K562 (cell line): ENCODE results near the gene NSUN6. TPM values are rescaled to one million over a fixed set of nuclear protein-coding genes. Genes with fewer than 3 reads are reported as not detected.

Source experiments
- ADNP ChIP-seq: fragments of 200-800 bp; sonication (Bioruptor generic); IDR thresholded peaks from 2 replicates; pipeline ENCODE4 v1.6.1; 2016; ENCODE audit warnings: missing genetic modification characterization, missing compliant biosample characterization
- GATA2 ChIP-seq: sonication (generic); formaldehyde crosslinking; IDR thresholded peaks from 2 replicates; pipeline ENCODE4 v1.4.0; 2020; ENCODE audit warnings: mild to moderate bottlenecking, missing genetic modification reagents
- GATAD2B ChIP-seq: fragments of 450-650 bp; IDR thresholded peaks from 2 replicates; pipeline ENCODE4 v1.6.1; 2017; ENCODE audit warnings: mild to moderate bottlenecking, borderline replicate concordance
- HSF4 ChIP-seq: fragments of 250-450 bp; sonication (Bioruptor Pico); IDR thresholded peaks from 2 replicates; pipeline ENCODE4 v2.1.2; 2022; ENCODE audit warnings: mild to moderate bottlenecking, moderate library complexity, borderline replicate concordance
- NCOA1 ChIP-seq: fragments of 450-650 bp; IDR thresholded peaks from 2 replicates; pipeline ENCODE4 v1.6.1; 2016; ENCODE audit warnings: low read depth
- NELFE ChIP-seq: IDR thresholded peaks from 2 replicates; pipeline ENCODE4 v1.6.1; 2011; ENCODE audit warnings: mild to moderate bottlenecking; ENCODE audit not compliant: insufficient read depth, insufficient read length
- SLC30A9 ChIP-seq: fragments of 250-450 bp; sonication (Bioruptor Pico); IDR thresholded peaks from 2 replicates; pipeline ENCODE4 v1.8.0; 2022; ENCODE audit warnings: mild to moderate bottlenecking, moderate library complexity
- YY1 ChIP-seq, 3 experiments: IDR thresholded peaks; 2 replicates each; pipeline ENCODE4 v1.6.1; 2011; ENCODE audit warnings: low read length in 2 of 3, mild to moderate bottlenecking in 2 of 3, moderate library complexity in 2 of 3, borderline replicate concordance in 1 of 3, control low read depth in 1 of 3, low read depth in 1 of 3; ENCODE audit not compliant: insufficient read depth in 3 of 3, insufficient replicate concordance in 2 of 3, control insufficient read depth in 1 of 3, insufficient read length in 1 of 3; ENCODE audit errors: extremely low read depth in 1 of 3
- ZNF785 ChIP-seq: fragments of 250-450 bp; sonication (Bioruptor Pico); IDR thresholded peaks from 2 replicates; pipeline ENCODE4 v1.4.0; 2020; ENCODE audit warnings: mild to moderate bottlenecking
- polyA plus RNA-seq, 8 experiments: library from polyadenylated mRNA; depleted of rRNA in 4 of 8; stranded (reverse) in 5 of 8; unstranded in 3 of 8; fragments of >200 nt; fragmentation: Nextera tagmentation in 2 of 8; fragmentation: Illumina TruSeq in 1 of 8; extraction: Ambion mirVana in 2 of 8; extraction: Trizol in 1 of 8; gene quantifications; 2 replicates each; pipeline versions ENCODE4 v1.2.1 to v1.2.3, GENCODE V29; 2011 to 2014; ENCODE audit warnings: inconsistent platforms in 1 of 8, missing spikeins in 1 of 8
- total RNA-seq, 7 experiments: library from RNA; depleted of rRNA in 6 of 7; stranded (reverse); fragments of >200 nt in 6 of 7; fragmentation: Illumina TruSeq in 2 of 7; extraction: Trizol in 2 of 7; gene quantifications; 2 replicates each; pipeline versions ENCODE4 v1.2.1 to v1.2.3, GENCODE V29; 2011 to 2021; ENCODE audit warnings: low replicate concordance in 1 of 7
- TF ChIP-seq, protein P1 (sequence below): fragments of 250-450 bp; sonication (Bioruptor Pico); IDR thresholded peaks from 2 replicates; pipeline ENCODE4 v1.5.0; 2020; ENCODE audit warnings: mild to moderate bottlenecking
- TF ChIP-seq, protein P2 (sequence below), 3 experiments: fragments of 200-800 bp in 1 of 3; fragments of 250-450 bp in 1 of 3; fragments of 450-650 bp in 1 of 3; sonication (Bioruptor Pico) in 1 of 3; sonication (Bioruptor generic) in 1 of 3; formaldehyde crosslinking in 1 of 3; IDR thresholded peaks; 2 replicates each; pipeline versions ENCODE4 v1.6.1 to v1.8.0; 2016 to 2022; ENCODE audit warnings: mild to moderate bottlenecking in 2 of 3, missing genetic modification characterization in 2 of 3, missing compliant biosample characterization in 1 of 3, moderate library complexity in 1 of 3
- TF ChIP-seq, protein P3 (sequence below): fragments of 450-650 bp; IDR thresholded peaks from 2 replicates; pipeline ENCODE4 v1.6.1; 2014; ENCODE audit warnings: low read depth, mild to moderate bottlenecking, moderate library complexity, borderline replicate concordance
- TF ChIP-seq, protein P4 (sequence below): sonication (generic); formaldehyde crosslinking; IDR thresholded peaks from 2 replicates; pipeline ENCODE4 v1.8.0; 2023; ENCODE audit warnings: missing genetic modification reagents, mild to moderate bottlenecking, borderline replicate concordance

The NSUN6 gene
- total and polyA plus RNA-seq, 9 of the 15 experiments (the other 6 are each of a cell fraction or from before 2014, with no cell fraction given) = 12.5 to 33.1 (median 24.2) TPM

DNA sequence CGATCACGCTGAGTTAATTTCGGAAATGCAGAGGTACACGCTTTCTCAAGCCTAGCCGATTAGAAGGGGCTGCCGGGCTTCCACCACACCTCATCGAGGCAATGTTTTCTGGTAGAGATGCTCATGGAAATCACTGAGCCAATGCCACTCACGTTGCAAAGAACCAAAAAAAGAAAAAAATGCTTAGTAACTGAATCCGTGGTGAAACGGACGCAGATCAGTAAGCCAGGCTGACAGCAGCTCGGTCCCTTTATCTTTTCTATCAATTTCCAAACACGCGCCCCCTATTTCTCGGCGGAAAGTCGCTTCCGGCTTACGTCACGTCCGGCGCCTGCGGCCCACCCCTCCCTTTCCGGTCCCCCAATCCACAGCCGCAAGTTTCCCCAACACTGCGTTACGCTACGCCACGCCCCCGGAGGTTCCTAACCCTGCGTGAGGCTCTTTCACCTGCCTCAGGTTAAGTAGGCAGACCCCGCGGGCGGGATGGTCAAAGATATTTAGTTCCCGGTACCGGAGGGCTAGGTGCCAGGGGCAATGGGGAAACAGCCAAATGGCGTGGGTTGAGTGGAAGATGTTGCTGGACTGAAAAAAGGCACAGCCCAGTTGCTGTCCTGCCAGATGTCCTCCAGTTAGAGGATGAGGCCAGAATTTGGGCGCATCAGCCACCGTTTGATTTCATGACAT is at the start of gene NSUN6 (continued):
- TF ChIP-seq, protein P1, sequence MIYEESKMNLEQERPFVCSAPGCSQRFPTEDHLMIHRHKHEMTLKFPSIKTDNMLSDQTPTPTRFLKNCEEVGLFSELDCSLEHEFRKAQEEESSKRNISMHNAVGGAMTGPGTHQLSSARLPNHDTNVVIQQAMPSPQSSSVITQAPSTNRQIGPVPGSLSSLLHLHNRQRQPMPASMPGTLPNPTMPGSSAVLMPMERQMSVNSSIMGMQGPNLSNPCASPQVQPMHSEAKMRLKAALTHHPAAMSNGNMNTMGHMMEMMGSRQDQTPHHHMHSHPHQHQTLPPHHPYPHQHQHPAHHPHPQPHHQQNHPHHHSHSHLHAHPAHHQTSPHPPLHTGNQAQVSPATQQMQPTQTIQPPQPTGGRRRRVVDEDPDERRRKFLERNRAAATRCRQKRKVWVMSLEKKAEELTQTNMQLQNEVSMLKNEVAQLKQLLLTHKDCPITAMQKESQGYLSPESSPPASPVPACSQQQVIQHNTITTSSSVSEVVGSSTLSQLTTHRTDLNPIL (CRISPR knock-in tag) = no peak
- TF ChIP-seq NCOA1 (peak; percentile 59; the same call in 1 of the 2 replicates), GATA2 (CRISPR knock-in tag) (peak; percentile 97), ADNP (tag) (no peak), SLC30A9 (no peak), HSF4 (no peak), GATAD2B (no peak), NELFE (no peak), YY1 (IDR thresholded peaks at IDR 0.05; ENCODE audit: borderline replicate concordance in 1 of 3, control insufficient read depth in 1 of 3, extremely low read depth in 1 of 3, insufficient read depth in 3 of 3, insufficient read length in 1 of 3, insufficient replicate concordance in 2 of 3, low read depth in 1 of 3, low read length in 2 of 3) (peak in 2 of 3 experiments; percentile 39 to 44), ZNF785 (CRISPR knock-in tag) (no peak)
- TF ChIP-seq, protein P2, sequence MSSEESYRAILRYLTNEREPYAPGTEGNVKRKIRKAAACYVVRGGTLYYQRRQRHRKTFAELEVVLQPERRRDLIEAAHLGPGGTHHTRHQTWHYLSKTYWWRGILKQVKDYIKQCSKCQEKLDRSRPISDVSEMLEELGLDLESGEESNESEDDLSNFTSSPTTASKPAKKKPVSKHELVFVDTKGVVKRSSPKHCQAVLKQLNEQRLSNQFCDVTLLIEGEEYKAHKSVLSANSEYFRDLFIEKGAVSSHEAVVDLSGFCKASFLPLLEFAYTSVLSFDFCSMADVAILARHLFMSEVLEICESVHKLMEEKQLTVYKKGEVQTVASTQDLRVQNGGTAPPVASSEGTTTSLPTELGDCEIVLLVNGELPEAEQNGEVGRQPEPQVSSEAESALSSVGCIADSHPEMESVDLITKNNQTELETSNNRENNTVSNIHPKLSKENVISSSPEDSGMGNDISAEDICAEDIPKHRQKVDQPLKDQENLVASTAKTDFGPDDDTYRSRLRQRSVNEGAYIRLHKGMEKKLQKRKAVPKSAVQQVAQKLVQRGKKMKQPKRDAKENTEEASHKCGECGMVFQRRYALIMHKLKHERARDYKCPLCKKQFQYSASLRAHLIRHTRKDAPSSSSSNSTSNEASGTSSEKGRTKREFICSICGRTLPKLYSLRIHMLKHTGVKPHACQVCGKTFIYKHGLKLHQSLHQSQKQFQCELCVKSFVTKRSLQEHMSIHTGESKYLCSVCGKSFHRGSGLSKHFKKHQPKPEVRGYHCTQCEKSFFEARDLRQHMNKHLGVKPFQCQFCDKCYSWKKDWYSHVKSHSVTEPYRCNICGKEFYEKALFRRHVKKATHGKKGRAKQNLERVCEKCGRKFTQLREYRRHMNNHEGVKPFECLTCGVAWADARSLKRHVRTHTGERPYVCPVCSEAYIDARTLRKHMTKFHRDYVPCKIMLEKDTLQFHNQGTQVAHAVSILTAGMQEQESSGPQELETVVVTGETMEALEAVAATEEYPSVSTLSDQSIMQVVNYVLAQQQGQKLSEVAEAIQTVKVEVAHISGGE (CRISPR knock-in tag; IDR thresholded peaks at IDR 0.05) = peak in 2 of 3 experiments; percentile 69 to 93; a peak in 3 of 6 replicates
- TF ChIP-seq, protein P3, sequence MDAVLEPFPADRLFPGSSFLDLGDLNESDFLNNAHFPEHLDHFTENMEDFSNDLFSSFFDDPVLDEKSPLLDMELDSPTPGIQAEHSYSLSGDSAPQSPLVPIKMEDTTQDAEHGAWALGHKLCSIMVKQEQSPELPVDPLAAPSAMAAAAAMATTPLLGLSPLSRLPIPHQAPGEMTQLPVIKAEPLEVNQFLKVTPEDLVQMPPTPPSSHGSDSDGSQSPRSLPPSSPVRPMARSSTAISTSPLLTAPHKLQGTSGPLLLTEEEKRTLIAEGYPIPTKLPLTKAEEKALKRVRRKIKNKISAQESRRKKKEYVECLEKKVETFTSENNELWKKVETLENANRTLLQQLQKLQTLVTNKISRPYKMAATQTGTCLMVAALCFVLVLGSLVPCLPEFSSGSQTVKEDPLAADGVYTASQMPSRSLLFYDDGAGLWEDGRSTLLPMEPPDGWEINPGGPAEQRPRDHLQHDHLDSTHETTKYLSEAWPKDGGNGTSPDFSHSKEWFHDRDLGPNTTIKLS = peak; percentile 70; the same call in 1 of the 2 replicates
- TF ChIP-seq, protein P4, sequence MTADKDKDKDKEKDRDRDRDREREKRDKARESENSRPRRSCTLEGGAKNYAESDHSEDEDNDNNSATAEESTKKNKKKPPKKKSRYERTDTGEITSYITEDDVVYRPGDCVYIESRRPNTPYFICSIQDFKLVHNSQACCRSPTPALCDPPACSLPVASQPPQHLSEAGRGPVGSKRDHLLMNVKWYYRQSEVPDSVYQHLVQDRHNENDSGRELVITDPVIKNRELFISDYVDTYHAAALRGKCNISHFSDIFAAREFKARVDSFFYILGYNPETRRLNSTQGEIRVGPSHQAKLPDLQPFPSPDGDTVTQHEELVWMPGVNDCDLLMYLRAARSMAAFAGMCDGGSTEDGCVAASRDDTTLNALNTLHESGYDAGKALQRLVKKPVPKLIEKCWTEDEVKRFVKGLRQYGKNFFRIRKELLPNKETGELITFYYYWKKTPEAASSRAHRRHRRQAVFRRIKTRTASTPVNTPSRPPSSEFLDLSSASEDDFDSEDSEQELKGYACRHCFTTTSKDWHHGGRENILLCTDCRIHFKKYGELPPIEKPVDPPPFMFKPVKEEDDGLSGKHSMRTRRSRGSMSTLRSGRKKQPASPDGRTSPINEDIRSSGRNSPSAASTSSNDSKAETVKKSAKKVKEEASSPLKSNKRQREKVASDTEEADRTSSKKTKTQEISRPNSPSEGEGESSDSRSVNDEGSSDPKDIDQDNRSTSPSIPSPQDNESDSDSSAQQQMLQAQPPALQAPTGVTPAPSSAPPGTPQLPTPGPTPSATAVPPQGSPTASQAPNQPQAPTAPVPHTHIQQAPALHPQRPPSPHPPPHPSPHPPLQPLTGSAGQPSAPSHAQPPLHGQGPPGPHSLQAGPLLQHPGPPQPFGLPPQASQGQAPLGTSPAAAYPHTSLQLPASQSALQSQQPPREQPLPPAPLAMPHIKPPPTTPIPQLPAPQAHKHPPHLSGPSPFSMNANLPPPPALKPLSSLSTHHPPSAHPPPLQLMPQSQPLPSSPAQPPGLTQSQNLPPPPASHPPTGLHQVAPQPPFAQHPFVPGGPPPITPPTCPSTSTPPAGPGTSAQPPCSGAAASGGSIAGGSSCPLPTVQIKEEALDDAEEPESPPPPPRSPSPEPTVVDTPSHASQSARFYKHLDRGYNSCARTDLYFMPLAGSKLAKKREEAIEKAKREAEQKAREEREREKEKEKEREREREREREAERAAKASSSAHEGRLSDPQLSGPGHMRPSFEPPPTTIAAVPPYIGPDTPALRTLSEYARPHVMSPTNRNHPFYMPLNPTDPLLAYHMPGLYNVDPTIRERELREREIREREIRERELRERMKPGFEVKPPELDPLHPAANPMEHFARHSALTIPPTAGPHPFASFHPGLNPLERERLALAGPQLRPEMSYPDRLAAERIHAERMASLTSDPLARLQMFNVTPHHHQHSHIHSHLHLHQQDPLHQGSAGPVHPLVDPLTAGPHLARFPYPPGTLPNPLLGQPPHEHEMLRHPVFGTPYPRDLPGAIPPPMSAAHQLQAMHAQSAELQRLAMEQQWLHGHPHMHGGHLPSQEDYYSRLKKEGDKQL (CRISPR knock-in tag) = no peak
